ENCODE data around the gene DBN1. TPM values are rescaled to one million over a fixed set of nuclear protein-coding genes. Genes with fewer than 3 reads are reported as not detected.

DBN1 gene
- total and polyA plus RNA-seq, 2 experiments from 2014 or later = 106 to 290 TPM

GRCh38 chr5:177459357-177459756 is 14.1 kb downstream of the DBN1 start (continued):
- no peak for TF ChIP-seq ZNF462 (CRISPR knock-in tag; IDR thresholded peaks at IDR 0.05)
- no peak for TF ChIP-seq CTCF (conservative IDR thresholded peaks at IDR 0.05; ENCODE audit: low read depth in 2 of 2)
- TF ChIP-seq ETS1 (IDR thresholded peaks at IDR 0.05) = no peak
- no peak for TF ChIP-seq CREB1 (CRISPR knock-in tag; IDR thresholded peaks at IDR 0.05; ENCODE audit: low read depth)
- TF ChIP-seq ZNF331 (CRISPR knock-in tag; IDR thresholded peaks at IDR 0.05; ENCODE audit: low read depth) = no peak
- no peak for TF ChIP-seq EZH2phosphoT487 (IDR thresholded peaks at IDR 0.05; ENCODE audit: unreplicated experiment)
- no peak for TF ChIP-seq JUNB (IDR thresholded peaks at IDR 0.05; ENCODE audit: unreplicated experiment)
- no peak for TF ChIP-seq ZNF114 (CRISPR knock-in tag; IDR thresholded peaks at IDR 0.05)
